ENCODE results near the gene NTMT1. TPM values are rescaled to one million over a fixed set of nuclear protein-coding genes. Genes with fewer than 3 reads are reported as not detected.

The NTMT1 gene
- total RNA-seq, 1 experiment from 2014 or later, result 84.8 TPM

GRCh38 chr9:129665814-129666520 is 40.0 kb downstream of the NTMT1 start:
- peak; percentile 51 for ATAC-seq
- no TSS peak for BruUV-seq (replicated peaks)
- no peaks in the 10 kb centered on the region for H3K27me3 ChIP-seq (ENCODE audit: insufficient read depth, low read length)
- RAD21 ChIA-PET (ENCODE audit: low non-redundant PET in 1 of 2, low total read pairs in 2 of 2, uncharacterized antibody in 2 of 2, unreplicated experiment in 2 of 2), result no interaction called here
- no peaks in the 10 kb centered on the region for H3K36me3 ChIP-seq (ENCODE audit: control insufficient read depth in 1 of 2, insufficient read depth in 2 of 2, low read length in 2 of 2)
- intact Hi-C loops (cut with micrococcal nuclease), result no loop called here
- H3K4me1 ChIP-seq (ENCODE audit: control insufficient read depth in 1 of 2, insufficient read depth in 2 of 2, low read length in 2 of 2), result peaks cover 15 to 27% of the 10 kb centered on the region in 2 experiments
- no peaks in the 10 kb centered on the region for H3K9me3 ChIP-seq (ENCODE audit: control insufficient read depth in 1 of 2, insufficient read depth in 1 of 2, low read depth in 1 of 2, low read length in 2 of 2)
- peak overlapping the region; percentile 70 to 71 for H3K4me3 ChIP-seq (replicated peaks in 1 of 2; ENCODE audit: low read depth in 1 of 2, low read length in 2 of 2)
- no peak overlapping the region for H2AFZ ChIP-seq (ENCODE audit: low read depth, low read length, poor library complexity, severe bottlenecking)
- CTCF ChIA-PET, result no interaction called here
- H4K20me1 ChIP-seq (ENCODE audit: insufficient read depth), result no peaks in the 10 kb centered on the region
- peak overlapping the region; percentile 97 for H3K4me2 ChIP-seq (ENCODE audit: low read length)
- POLR2A ChIA-PET, result no interaction called here
- no peak for DNase-seq (ENCODE audit: low read depth, low spot score)
- H3K9me2 ChIP-seq (ENCODE audit: insufficient read depth), result no peaks in the 10 kb centered on the region
- peaks cover 10% of the 10 kb centered on the region; the same call in 1 of the 2 replicates for H3K79me2 ChIP-seq (ENCODE audit: insufficient read depth, low read length)
- TF ChIP-seq ZFX (IDR thresholded peaks at IDR 0.05), result peak; percentile 73
- TF ChIP-seq POLR2A (IDR thresholded peaks at IDR 0.05; ENCODE audit: borderline replicate concordance, extremely low read depth, insufficient read depth, insufficient read length), result no peak
- peak overlapping the region; percentile 71 for H3K9ac ChIP-seq (ENCODE audit: low read length)
- H3K27ac ChIP-seq (ENCODE audit: low read depth, low read length), result peak overlapping the region; percentile 76; the same call in 1 of the 2 replicates

- no peaks in the 10 kb centered on the region for H3K36me3 ChIP-seq (ENCODE audit: control insufficient read depth in 1 of 2, insufficient read depth in 2 of 2, low read length in 2 of 2)
- H3K4me2 ChIP-seq (ENCODE audit: low read length), result peak overlapping the region; percentile 84
- TF ChIP-seq POLR2A (IDR thresholded peaks at IDR 0.05; ENCODE audit: borderline replicate concordance, extremely low read depth, insufficient read depth, insufficient read length) (no peak), SIN3A (IDR thresholded peaks at IDR 0.05; ENCODE audit: low read depth) (no peak), REST (IDR thresholded peaks at IDR 0.05; ENCODE audit: low read depth) (no peak), FOSL1 (IDR thresholded peaks at IDR 0.05; ENCODE audit: low read depth) (no peak)
- TF ChIP-seq, protein P1, sequence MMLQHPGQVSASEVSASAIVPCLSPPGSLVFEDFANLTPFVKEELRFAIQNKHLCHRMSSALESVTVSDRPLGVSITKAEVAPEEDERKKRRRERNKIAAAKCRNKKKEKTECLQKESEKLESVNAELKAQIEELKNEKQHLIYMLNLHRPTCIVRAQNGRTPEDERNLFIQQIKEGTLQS (IDR thresholded peaks at IDR 0.05), result no peak
- BruUV-seq (replicated peaks), result TSS peak; percentile 25
- ChIA-PET CTCF (interaction anchor here (1.3 kb wide), 1 partner anchor 24 kb away, joined by 3 read pairs; no protein-coding TSS in a partner anchor), POLR2A (no interaction called here), RAD21 (ENCODE audit: low non-redundant PET in 1 of 2, low total read pairs in 2 of 2, uncharacterized antibody in 2 of 2, unreplicated experiment in 2 of 2) (no interaction called here)
- ATAC-seq, result no peak
- no peak overlapping the region for H2AFZ ChIP-seq (ENCODE audit: low read depth, low read length, poor library complexity, severe bottlenecking)
- H3K27ac ChIP-seq (ENCODE audit: low read depth, low read length), result peak overlapping the region; percentile 48; the same call in 1 of the 2 replicates
- intact Hi-C loops (cut with micrococcal nuclease), result no loop called here
- H3K4me3 ChIP-seq (replicated peaks in 1 of 2; ENCODE audit: low read depth in 1 of 2, low read length in 2 of 2), result peak overlapping the region; percentile 70 to 71
- peaks cover 10% of the 10 kb centered on the region; the same call in 1 of the 2 replicates for H3K79me2 ChIP-seq (ENCODE audit: insufficient read depth, low read length)
- no peaks in the 10 kb centered on the region for H4K20me1 ChIP-seq (ENCODE audit: insufficient read depth)
- H3K27me3 ChIP-seq (ENCODE audit: insufficient read depth, low read length), result no peaks in the 10 kb centered on the region
- DNase-seq (ENCODE audit: low read depth, low spot score), result no peak
- H3K9me2 ChIP-seq (ENCODE audit: insufficient read depth), result no peaks in the 10 kb centered on the region
- peaks cover 15 to 27% of the 10 kb centered on the region in 2 experiments for H3K4me1 ChIP-seq (ENCODE audit: control insufficient read depth in 1 of 2, insufficient read depth in 2 of 2, low read length in 2 of 2)
- H3K9me3 ChIP-seq (ENCODE audit: control insufficient read depth in 1 of 2, insufficient read depth in 1 of 2, low read depth in 1 of 2, low read length in 2 of 2), result no peaks in the 10 kb centered on the region
- H3K9ac ChIP-seq (ENCODE audit: low read length), result peak overlapping the region; percentile 71
Observed at GRCh38 chr9:129666575-129666974, 40.6 kb downstream of the NTMT1 start.

Data from HCT116 (cell line).